HEK293 (cell line): ENCODE data around the gene CRTC2.
A peak's percentile ranks its signal among the peaks of the same experiment; 100 is the strongest.

Source experiments
- GLI4 ChIP-seq: fragments of 450-650 bp; formaldehyde crosslinking; IDR thresholded peaks from 2 replicates; pipeline ENCODE4 v1.5.1; 2016; ENCODE audit warnings: missing biosample characterization, missing genetic modification characterization
- KLF8 ChIP-seq: fragments of 450-650 bp; formaldehyde crosslinking; IDR thresholded peaks from 2 replicates; pipeline ENCODE4 v1.5.1; 2016; ENCODE audit warnings: missing biosample characterization, missing genetic modification characterization
- OVOL3 ChIP-seq: fragments of 450-650 bp; formaldehyde crosslinking; IDR thresholded peaks from 2 replicates; pipeline ENCODE4 v1.5.1; 2016; ENCODE audit warnings: missing biosample characterization, missing genetic modification characterization
- PRDM1 ChIP-seq: fragments of 450-650 bp; formaldehyde crosslinking; IDR thresholded peaks from 2 replicates; pipeline ENCODE4; 2016; ENCODE audit warnings: missing biosample characterization, missing genetic modification characterization
- TSHZ1 ChIP-seq: fragments of 450-650 bp; formaldehyde crosslinking; IDR thresholded peaks from 2 replicates; pipeline ENCODE4 v1.5.1; 2016; ENCODE audit warnings: missing biosample characterization, missing genetic modification characterization, borderline replicate concordance
- ZBTB21 ChIP-seq: fragments of 450-650 bp; formaldehyde crosslinking; IDR thresholded peaks from 2 replicates; pipeline ENCODE4 v1.5.1; 2017; ENCODE audit warnings: missing biosample characterization, missing genetic modification characterization
- ZNF114 ChIP-seq: fragments of 450-650 bp; formaldehyde crosslinking; IDR thresholded peaks from 2 replicates; pipeline ENCODE4 v1.5.0; 2017; ENCODE audit warnings: missing biosample characterization, missing genetic modification characterization
- ZNF132 ChIP-seq: fragments of 450-650 bp; formaldehyde crosslinking; IDR thresholded peaks from 2 replicates; pipeline ENCODE4 v1.5.1; 2017; ENCODE audit warnings: missing biosample characterization, missing genetic modification characterization, borderline replicate concordance
- ZNF175 ChIP-seq: fragments of 450-650 bp; formaldehyde crosslinking; IDR thresholded peaks from 2 replicates; pipeline ENCODE4 v1.5.1; 2016; ENCODE audit warnings: missing biosample characterization, missing genetic modification characterization
- ZNF23 ChIP-seq: fragments of 450-650 bp; formaldehyde crosslinking; IDR thresholded peaks from 2 replicates; pipeline ENCODE4 v1.5.1; 2016; ENCODE audit warnings: missing biosample characterization, missing genetic modification characterization, borderline replicate concordance
- ZNF280C ChIP-seq: fragments of 450-650 bp; formaldehyde crosslinking; IDR thresholded peaks from 2 replicates; pipeline ENCODE4 v1.5.1; 2016; ENCODE audit warnings: missing biosample characterization, missing genetic modification characterization
- ZNF311 ChIP-seq: fragments of 450-650 bp; formaldehyde crosslinking; IDR thresholded peaks from 2 replicates; pipeline ENCODE4 v1.5.1; 2017; ENCODE audit warnings: missing biosample characterization, missing genetic modification characterization, borderline replicate concordance
- ZNF354C ChIP-seq: fragments of 450-650 bp; formaldehyde crosslinking; IDR thresholded peaks from 2 replicates; pipeline ENCODE4 v1.5.1; 2016; ENCODE audit warnings: missing biosample characterization, missing genetic modification characterization, low read depth, borderline replicate concordance
- ZNF426 ChIP-seq: fragments of 450-650 bp; formaldehyde crosslinking; IDR thresholded peaks from 2 replicates; pipeline ENCODE4 v1.5.1; 2017; ENCODE audit warnings: missing biosample characterization, missing genetic modification characterization, mild to moderate bottlenecking, inconsistent platforms, moderate library complexity
- ZNF548 ChIP-seq: fragments of 450-650 bp; formaldehyde crosslinking; IDR thresholded peaks from 2 replicates; pipeline ENCODE4 v1.5.1; 2016; ENCODE audit warnings: missing biosample characterization, missing genetic modification characterization
- ZNF596 ChIP-seq: fragments of 450-650 bp; IDR thresholded peaks from 2 replicates; pipeline ENCODE4 v1.5.0; 2018; ENCODE audit warnings: missing biosample characterization, mild to moderate bottlenecking, missing genetic modification characterization, moderate library complexity
- ZNF610 ChIP-seq: fragments of 450-650 bp; formaldehyde crosslinking; IDR thresholded peaks from 2 replicates; pipeline ENCODE4 v1.5.1; 2016; ENCODE audit warnings: missing biosample characterization, missing genetic modification characterization, borderline replicate concordance
- ZNF621 ChIP-seq: fragments of 450-650 bp; formaldehyde crosslinking; IDR thresholded peaks from 2 replicates; pipeline ENCODE4 v1.5.1; 2017; ENCODE audit warnings: missing biosample characterization, missing genetic modification characterization
- ZNF624 ChIP-seq: fragments of 450-650 bp; formaldehyde crosslinking; IDR thresholded peaks from 2 replicates; pipeline ENCODE4 v1.5.1; 2017; ENCODE audit warnings: missing biosample characterization, missing genetic modification characterization
- ZNF658 ChIP-seq: fragments of 450-650 bp; formaldehyde crosslinking; IDR thresholded peaks from 2 replicates; pipeline ENCODE4; 2016; ENCODE audit warnings: missing biosample characterization, missing genetic modification characterization
- ZNF664 ChIP-seq: fragments of 450-650 bp; formaldehyde crosslinking; IDR thresholded peaks from 2 replicates; pipeline ENCODE4 v1.5.1; 2016; ENCODE audit warnings: missing biosample characterization, missing genetic modification characterization
- ZSCAN30 ChIP-seq: fragments of 450-650 bp; IDR thresholded peaks from 2 replicates; pipeline ENCODE4 v1.5.1; 2018; ENCODE audit warnings: missing biosample characterization, mild to moderate bottlenecking, missing genetic modification characterization, moderate library complexity
- TF ChIP-seq, protein P1 (sequence below): IDR thresholded peaks from 2 replicates; pipeline ENCODE4 v1.6.1; 2011; ENCODE audit warnings: mild to moderate bottlenecking, low read depth, low read length, borderline replicate concordance
- TF ChIP-seq, protein P2 (sequence below): fragments of 450-650 bp; formaldehyde crosslinking; IDR thresholded peaks from 2 replicates; pipeline ENCODE4 v1.5.1; 2016; ENCODE audit warnings: missing biosample characterization, missing genetic modification characterization
- TF ChIP-seq, protein P3 (sequence below): fragments of 450-650 bp; formaldehyde crosslinking; IDR thresholded peaks from 2 replicates; pipeline ENCODE4 v1.5.1; 2016; ENCODE audit warnings: missing biosample characterization, missing genetic modification characterization
- TF ChIP-seq, protein P4 (sequence below): sonication (generic); formaldehyde crosslinking; IDR thresholded peaks from 2 replicates; pipeline ENCODE4 v1.8.1; 2022; ENCODE audit warnings: mild to moderate bottlenecking, moderate library complexity, missing genetic modification reagents
- TF ChIP-seq, protein P5 (sequence below): fragments of 450-650 bp; formaldehyde crosslinking; optimal IDR thresholded peaks from 2 replicates; pipeline ENCODE3; 2016; ENCODE audit warnings: missing biosample characterization, mild to moderate bottlenecking, missing genetic modification characterization

CRTC2 gene

GRCh38 chr1:153958111-153958960 lies at the start of gene CRTC2 (continued):
- peak; percentile 100 for TF ChIP-seq KLF8
- TF ChIP-seq ZNF114 (tag by site-specific recombination) = no peak
- TF ChIP-seq, protein P1, sequence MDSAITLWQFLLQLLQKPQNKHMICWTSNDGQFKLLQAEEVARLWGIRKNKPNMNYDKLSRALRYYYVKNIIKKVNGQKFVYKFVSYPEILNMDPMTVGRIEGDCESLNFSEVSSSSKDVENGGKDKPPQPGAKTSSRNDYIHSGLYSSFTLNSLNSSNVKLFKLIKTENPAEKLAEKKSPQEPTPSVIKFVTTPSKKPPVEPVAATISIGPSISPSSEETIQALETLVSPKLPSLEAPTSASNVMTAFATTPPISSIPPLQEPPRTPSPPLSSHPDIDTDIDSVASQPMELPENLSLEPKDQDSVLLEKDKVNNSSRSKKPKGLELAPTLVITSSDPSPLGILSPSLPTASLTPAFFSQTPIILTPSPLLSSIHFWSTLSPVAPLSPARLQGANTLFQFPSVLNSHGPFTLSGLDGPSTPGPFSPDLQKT = peak; percentile 91
- no peak for TF ChIP-seq ZNF426 (tag by site-specific recombination)
- no peak for TF ChIP-seq ZNF354C (tag by site-specific recombination)
- peak; percentile 39; the same call in 1 of the 2 replicates for TF ChIP-seq GLI4 (tag by site-specific recombination)
- TF ChIP-seq ZBTB21 (tag by site-specific recombination) = no peak
- TF ChIP-seq ZNF621 (tag by site-specific recombination) = no peak
- no peak for TF ChIP-seq ZNF23 (tag by site-specific recombination)
- no peak for TF ChIP-seq ZNF280C (tag by site-specific recombination)
- no peak for TF ChIP-seq ZNF311 (tag by site-specific recombination)
- no peak for TF ChIP-seq ZNF664 (tag by site-specific recombination)
- peak; percentile 38; the same call in 1 of the 2 replicates for TF ChIP-seq ZNF624 (tag by site-specific recombination)
- no peak for TF ChIP-seq ZNF596
- TF ChIP-seq ZNF132 (tag by site-specific recombination) = no peak
- TF ChIP-seq TSHZ1 (tag by site-specific recombination) = peak; percentile 41; the same call in 1 of the 2 replicates
- peak; percentile 90 for TF ChIP-seq ZSCAN30
- TF ChIP-seq ZNF658 (tag by site-specific recombination) = no peak
- TF ChIP-seq, protein P2, sequence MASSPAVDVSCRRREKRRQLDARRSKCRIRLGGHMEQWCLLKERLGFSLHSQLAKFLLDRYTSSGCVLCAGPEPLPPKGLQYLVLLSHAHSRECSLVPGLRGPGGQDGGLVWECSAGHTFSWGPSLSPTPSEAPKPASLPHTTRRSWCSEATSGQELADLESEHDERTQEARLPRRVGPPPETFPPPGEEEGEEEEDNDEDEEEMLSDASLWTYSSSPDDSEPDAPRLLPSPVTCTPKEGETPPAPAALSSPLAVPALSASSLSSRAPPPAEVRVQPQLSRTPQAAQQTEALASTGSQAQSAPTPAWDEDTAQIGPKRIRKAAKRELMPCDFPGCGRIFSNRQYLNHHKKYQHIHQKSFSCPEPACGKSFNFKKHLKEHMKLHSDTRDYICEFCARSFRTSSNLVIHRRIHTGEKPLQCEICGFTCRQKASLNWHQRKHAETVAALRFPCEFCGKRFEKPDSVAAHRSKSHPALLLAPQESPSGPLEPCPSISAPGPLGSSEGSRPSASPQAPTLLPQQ (tag by site-specific recombination) = peak; percentile 87
- TF ChIP-seq PRDM1 (tag by site-specific recombination) = peak; percentile 96
- TF ChIP-seq, protein P3, sequence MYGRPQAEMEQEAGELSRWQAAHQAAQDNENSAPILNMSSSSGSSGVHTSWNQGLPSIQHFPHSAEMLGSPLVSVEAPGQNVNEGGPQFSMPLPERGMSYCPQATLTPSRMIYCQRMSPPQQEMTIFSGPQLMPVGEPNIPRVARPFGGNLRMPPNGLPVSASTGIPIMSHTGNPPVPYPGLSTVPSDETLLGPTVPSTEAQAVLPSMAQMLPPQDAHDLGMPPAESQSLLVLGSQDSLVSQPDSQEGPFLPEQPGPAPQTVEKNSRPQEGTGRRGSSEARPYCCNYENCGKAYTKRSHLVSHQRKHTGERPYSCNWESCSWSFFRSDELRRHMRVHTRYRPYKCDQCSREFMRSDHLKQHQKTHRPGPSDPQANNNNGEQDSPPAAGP (tag by site-specific recombination) = peak; percentile 81
- TF ChIP-seq ZNF610 = peak; percentile 89
- no peak for TF ChIP-seq ZNF548
- TF ChIP-seq, protein P4, sequence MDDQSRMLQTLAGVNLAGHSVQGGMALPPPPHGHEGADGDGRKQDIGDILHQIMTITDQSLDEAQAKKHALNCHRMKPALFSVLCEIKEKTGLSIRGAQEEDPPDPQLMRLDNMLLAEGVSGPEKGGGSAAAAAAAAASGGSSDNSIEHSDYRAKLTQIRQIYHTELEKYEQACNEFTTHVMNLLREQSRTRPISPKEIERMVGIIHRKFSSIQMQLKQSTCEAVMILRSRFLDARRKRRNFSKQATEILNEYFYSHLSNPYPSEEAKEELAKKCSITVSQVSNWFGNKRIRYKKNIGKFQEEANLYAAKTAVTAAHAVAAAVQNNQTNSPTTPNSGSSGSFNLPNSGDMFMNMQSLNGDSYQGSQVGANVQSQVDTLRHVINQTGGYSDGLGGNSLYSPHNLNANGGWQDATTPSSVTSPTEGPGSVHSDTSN (CRISPR knock-in tag) = peak; percentile 45; the same call in 1 of the 2 replicates
- no peak for TF ChIP-seq OVOL3 (tag by site-specific recombination)
- TF ChIP-seq ZNF175 (tag by site-specific recombination) = no peak
- TF ChIP-seq, protein P5, sequence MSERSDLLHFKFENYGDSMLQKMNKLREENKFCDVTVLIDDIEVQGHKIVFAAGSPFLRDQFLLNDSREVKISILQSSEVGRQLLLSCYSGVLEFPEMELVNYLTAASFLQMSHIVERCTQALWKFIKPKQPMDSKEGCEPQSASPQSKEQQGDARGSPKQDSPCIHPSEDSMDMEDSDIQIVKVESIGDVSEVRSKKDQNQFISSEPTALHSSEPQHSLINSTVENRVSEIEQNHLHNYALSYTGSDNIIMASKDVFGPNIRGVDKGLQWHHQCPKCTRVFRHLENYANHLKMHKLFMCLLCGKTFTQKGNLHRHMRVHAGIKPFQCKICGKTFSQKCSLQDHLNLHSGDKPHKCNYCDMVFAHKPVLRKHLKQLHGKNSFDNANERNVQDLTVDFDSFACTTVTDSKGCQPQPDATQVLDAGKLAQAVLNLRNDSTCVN = peak; percentile 91
